ENCODE measurements around the gene AUTS2.

Gene AUTS2

DNA sequence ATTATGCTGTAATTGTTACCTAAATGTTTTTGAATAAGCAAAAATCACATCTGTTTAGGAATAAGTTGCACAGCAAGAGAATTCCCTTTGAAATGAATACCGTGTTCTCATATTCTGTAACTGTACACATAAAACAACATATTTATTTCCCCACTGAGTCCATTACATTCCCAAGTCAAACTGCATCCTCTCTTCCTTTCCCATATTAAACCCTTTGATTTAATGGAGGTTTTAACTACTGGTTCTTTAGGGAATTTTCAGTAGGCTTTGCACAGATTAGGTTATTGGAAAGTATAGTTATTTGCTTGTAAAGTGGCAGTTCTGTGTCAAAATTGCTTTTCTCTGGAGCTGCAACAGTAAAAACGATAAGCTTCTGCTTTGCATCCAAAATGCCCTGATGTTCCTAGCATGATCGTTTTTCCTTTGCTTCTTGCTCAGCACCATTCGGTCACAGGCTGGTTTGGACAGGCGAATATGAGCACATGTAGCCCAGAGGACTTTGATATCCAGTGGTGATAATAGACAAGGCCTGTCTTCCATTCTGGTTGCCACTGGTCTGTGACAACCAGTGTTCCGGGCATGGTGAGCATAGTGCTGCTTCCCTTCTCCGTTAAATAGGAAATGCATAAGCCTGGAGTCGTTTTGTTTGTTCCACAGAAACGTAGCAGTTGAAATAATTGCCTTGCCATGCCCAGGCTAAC, 696.1 kb downstream of the AUTS2 start:
- TF ChIP-seq, protein P1, sequence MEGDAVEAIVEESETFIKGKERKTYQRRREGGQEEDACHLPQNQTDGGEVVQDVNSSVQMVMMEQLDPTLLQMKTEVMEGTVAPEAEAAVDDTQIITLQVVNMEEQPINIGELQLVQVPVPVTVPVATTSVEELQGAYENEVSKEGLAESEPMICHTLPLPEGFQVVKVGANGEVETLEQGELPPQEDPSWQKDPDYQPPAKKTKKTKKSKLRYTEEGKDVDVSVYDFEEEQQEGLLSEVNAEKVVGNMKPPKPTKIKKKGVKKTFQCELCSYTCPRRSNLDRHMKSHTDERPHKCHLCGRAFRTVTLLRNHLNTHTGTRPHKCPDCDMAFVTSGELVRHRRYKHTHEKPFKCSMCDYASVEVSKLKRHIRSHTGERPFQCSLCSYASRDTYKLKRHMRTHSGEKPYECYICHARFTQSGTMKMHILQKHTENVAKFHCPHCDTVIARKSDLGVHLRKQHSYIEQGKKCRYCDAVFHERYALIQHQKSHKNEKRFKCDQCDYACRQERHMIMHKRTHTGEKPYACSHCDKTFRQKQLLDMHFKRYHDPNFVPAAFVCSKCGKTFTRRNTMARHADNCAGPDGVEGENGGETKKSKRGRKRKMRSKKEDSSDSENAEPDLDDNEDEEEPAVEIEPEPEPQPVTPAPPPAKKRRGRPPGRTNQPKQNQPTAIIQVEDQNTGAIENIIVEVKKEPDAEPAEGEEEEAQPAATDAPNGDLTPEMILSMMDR (IDR thresholded peaks at IDR 0.05; ENCODE audit: unreplicated experiment in 3 of 3) = no peak
- Mint-ChIP-seq H3K27ac (no peak overlapping the region), H3K9me3 (no peaks in the 10 kb centered on the region), H3K27me3 (ENCODE audit: low read depth) (peaks cover 7% of the 10 kb centered on the region), H3K4me1 (peaks cover 7% of the 10 kb centered on the region), H3K36me3 (ENCODE audit: low read depth) (peaks cover 3% of the 10 kb centered on the region), H3K4me3 (no peak overlapping the region)

GRCh38 chr7:70298780-70299471, 700.7 kb downstream of the AUTS2 start:
- no peak overlapping the region for H3K4me3 Mint-ChIP-seq
- TF ChIP-seq, protein P1 (IDR thresholded peaks at IDR 0.05; ENCODE audit: unreplicated experiment in 3 of 3) = no peak
- H3K36me3 Mint-ChIP-seq (ENCODE audit: low read depth) = peaks cover 3% of the 10 kb centered on the region
- no peaks in the 10 kb centered on the region for H3K4me1 Mint-ChIP-seq
- no peaks in the 10 kb centered on the region for H3K9me3 Mint-ChIP-seq
- H3K27ac Mint-ChIP-seq = no peak overlapping the region
- H3K27me3 Mint-ChIP-seq (ENCODE audit: low read depth) = peaks cover 12% of the 10 kb centered on the region

DNA sequence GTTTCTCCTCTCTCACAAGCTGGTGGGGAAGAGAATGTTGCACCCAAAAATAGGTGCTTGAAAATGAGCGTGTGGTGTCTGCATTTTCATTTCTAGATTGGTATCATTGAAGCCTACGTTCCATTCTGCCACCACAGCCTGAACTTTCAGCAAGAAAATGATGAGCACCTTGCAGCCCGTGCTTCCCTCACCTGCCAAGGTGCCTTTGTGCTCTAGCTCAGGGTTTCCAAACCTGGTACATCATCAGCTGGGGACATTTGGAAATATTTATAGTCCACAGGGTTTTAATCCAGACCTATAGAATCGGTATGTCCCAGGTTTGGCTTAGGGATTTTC, 701.2 kb downstream of the AUTS2 start:
- TF ChIP-seq, protein P1 (IDR thresholded peaks at IDR 0.05; ENCODE audit: unreplicated experiment in 3 of 3) = no peak
- peaks cover 12% of the 10 kb centered on the region for H3K27me3 Mint-ChIP-seq (ENCODE audit: low read depth)

GRCh38 chr7:70301673-70302185, 703.5 kb downstream of the AUTS2 start:
- H3K36me3 Mint-ChIP-seq (ENCODE audit: low read depth) = no peaks in the 10 kb centered on the region

More for the DNA sequence above, 701.2 kb downstream of the AUTS2 start:
- H3K4me3 Mint-ChIP-seq = no peak overlapping the region
- H3K4me1 Mint-ChIP-seq = no peaks in the 10 kb centered on the region
- no peak overlapping the region for H3K27ac Mint-ChIP-seq
- peaks cover 3% of the 10 kb centered on the region for H3K36me3 Mint-ChIP-seq (ENCODE audit: low read depth)
- H3K9me3 Mint-ChIP-seq = no peaks in the 10 kb centered on the region

GRCh38 chr7:70303309-70303708, 705.0 kb downstream of the AUTS2 start:
- no peak overlapping the region for H3K27ac Mint-ChIP-seq
- H3K9me3 Mint-ChIP-seq = peaks cover 3% of the 10 kb centered on the region
- no peak overlapping the region for H3K4me3 Mint-ChIP-seq
- TF ChIP-seq, protein P1 (IDR thresholded peaks at IDR 0.05; ENCODE audit: unreplicated experiment in 3 of 3) = no peak
- no peaks in the 10 kb centered on the region for H3K36me3 Mint-ChIP-seq (ENCODE audit: low read depth)
- no peaks in the 10 kb centered on the region for H3K4me1 Mint-ChIP-seq
- H3K27me3 Mint-ChIP-seq (ENCODE audit: low read depth) = peaks cover 12% of the 10 kb centered on the region

More at GRCh38 chr7:70301673-70302185, 703.5 kb downstream of the AUTS2 start:
- Mint-ChIP-seq H3K27me3 (ENCODE audit: low read depth) (peaks cover 12% of the 10 kb centered on the region), H3K4me1 (no peaks in the 10 kb centered on the region), H3K4me3 (no peak overlapping the region), H3K27ac (no peak overlapping the region), H3K9me3 (peaks cover 3% of the 10 kb centered on the region)
- TF ChIP-seq, protein P1 (IDR thresholded peaks at IDR 0.05; ENCODE audit: unreplicated experiment in 3 of 3) = no peak
